GM12878 (cell line): ENCODE measurements around the gene EIF4ENIF1. TPM values are rescaled to one million over a fixed set of nuclear protein-coding genes. Genes with fewer than 3 reads are reported as not detected.

Experiments
- ATAC-seq: fragments of 200-7000 bp; cut with Tn5 transposase; 3 replicates; pipeline ENCODE4 v1.9.1; 2020; ENCODE audit warnings: mild to moderate bottlenecking, moderate library complexity
- BruUV-seq: library from RNA; stranded (reverse); fragments of 400-500 nt; replicated peaks from 2 replicates; lab custom pipeline; 2021; lab: Mats Ljungman, UMichigan
- CTCF ChIA-PET: fragments of 300-600 bp; sonication (Branson Sonifier 250); formaldehyde crosslinking; extraction: SDS; loops from one replicate; lab custom pipeline; 2021; ENCODE audit warnings: inconsistent platforms; lab: Yijun Ruan, JAX
- POLR2A ChIA-PET: fragments of 350-600 bp; formaldehyde crosslinking; extraction: SDS; loops from one replicate; lab custom pipeline; 2021; ENCODE audit warnings: inconsistent platforms; lab: Charles Lee
- RAD21 ChIA-PET: fragments of 300-600 bp; sonication (Branson Sonifier 250); formaldehyde crosslinking; loops from one replicate; lab custom pipeline; 2023; ENCODE audit warnings: antibody characterized with exemption; ENCODE audit not compliant: unreplicated experiment; lab: Charles Lee
- SMC1A ChIA-PET: fragments of 300-600 bp; sonication (Branson Sonifier 250); formaldehyde crosslinking; loops from one replicate; lab custom pipeline; 2023; ENCODE audit not compliant: unreplicated experiment, uncharacterized antibody; lab: Charles Lee
- DNase-seq: peaks from one replicate; pipeline ENCODE4 v3.0.0-alpha.2; 2011; ENCODE audit warnings: low read depth, low spot score
- FAIRE-seq: peaks from 3 replicates; lab custom pipeline; 2011; peaks lifted over from hg19 to GRCh38; lab: Jason Lieb, UNC
- H2AFZ ChIP-seq: 2 replicates; pipeline ENCODE4 v1.6.0; 2011; ENCODE audit warnings: low read depth, low read length, control low read depth; ENCODE audit not compliant: control insufficient read depth
- H3K27ac ChIP-seq: 2 replicates; pipeline ENCODE4 v1.5.1; 2011; ENCODE audit warnings: control low read depth; ENCODE audit not compliant: control insufficient read depth, insufficient read depth
- H3K27me3 ChIP-seq, 2 experiments: replicated peaks in 1 of 2; 2 replicates each; pipeline versions ENCODE4 v1.6.0 to v1.6.1; 2011; ENCODE audit warnings: low read length in 1 of 2; ENCODE audit not compliant: control insufficient read depth in 2 of 2, insufficient read depth in 2 of 2
- H3K36me3 ChIP-seq, 2 experiments: 2 replicates each; pipeline ENCODE4 v1.5.1; 2011; ENCODE audit warnings: low read length in 1 of 2; ENCODE audit not compliant: control insufficient read depth in 2 of 2, insufficient read depth in 2 of 2
- H3K4me1 ChIP-seq: 2 replicates; pipeline ENCODE4 v1.6.1; 2011; ENCODE audit warnings: mild to moderate bottlenecking, low read length, moderate library complexity, mixed read lengths; ENCODE audit not compliant: control insufficient read depth, insufficient read depth
- H3K4me2 ChIP-seq: 2 replicates; pipeline ENCODE4 v1.6.0; 2011; ENCODE audit warnings: control low read depth; ENCODE audit not compliant: control insufficient read depth, insufficient read depth
- H3K4me3 ChIP-seq: fragments of 200-600 bp; sonication (generic); 2 replicates; pipeline ENCODE4 v1.5.1; 2016
- H3K79me2 ChIP-seq: 2 replicates; pipeline ENCODE4 v1.6.0; 2011; ENCODE audit warnings: low read length; ENCODE audit not compliant: control insufficient read depth, insufficient read depth
- H3K9ac ChIP-seq: 2 replicates; pipeline ENCODE4 v1.8.0; 2011; ENCODE audit warnings: low read length, control low read depth, mixed read lengths; ENCODE audit not compliant: control insufficient read depth, insufficient read depth
- H3K9me3 ChIP-seq: replicated peaks from 3 replicates; pipeline ENCODE4 v1.5.1; 2011; ENCODE audit warnings: mild to moderate bottlenecking, low read length; ENCODE audit not compliant: control insufficient read depth, insufficient read depth
- H4K20me1 ChIP-seq: 2 replicates; pipeline ENCODE4 v1.6.0; 2011; ENCODE audit not compliant: control insufficient read depth, insufficient read depth
- ATF7 ChIP-seq: fragments of 450-650 bp; IDR thresholded peaks from 2 replicates; pipeline ENCODE4 v1.6.1; 2016; ENCODE audit warnings: low read depth, mild to moderate bottlenecking
- FOXM1 ChIP-seq: IDR thresholded peaks from 2 replicates; pipeline ENCODE4 v1.6.1; 2012; ENCODE audit warnings: low read depth, mild to moderate bottlenecking, inconsistent platforms, low read length, moderate library complexity
- HDAC6 ChIP-seq: fragments of 200-600 bp; sonication (generic); IDR thresholded peaks from one replicate; pipeline ENCODE4 v1.8.0; 2017; ENCODE audit warnings: antibody characterized with exemption; ENCODE audit not compliant: unreplicated experiment
- NFYB ChIP-seq: IDR thresholded peaks from 2 replicates; pipeline ENCODE4 v1.6.1; 2011; ENCODE audit warnings: low read depth, mild to moderate bottlenecking, low read length, improper control_type of control experiment, moderate library complexity; ENCODE audit not compliant: insufficient read depth
- NR2C1 ChIP-seq: fragments of 450-650 bp; IDR thresholded peaks from 2 replicates; pipeline ENCODE4 v1.6.1; 2017; ENCODE audit warnings: antibody characterized with exemption, mild to moderate bottlenecking, moderate library complexity
- POLR2AphosphoS5 ChIP-seq: IDR thresholded peaks from 2 replicates; pipeline ENCODE4 v1.6.1; 2011; ENCODE audit warnings: mild to moderate bottlenecking, low read length, inconsistent platforms
- RB1 ChIP-seq: fragments of 450-650 bp; formaldehyde crosslinking; IDR thresholded peaks from 2 replicates; pipeline ENCODE4 v1.6.1; 2017; ENCODE audit warnings: mild to moderate bottlenecking, borderline replicate concordance
- RELB ChIP-seq: fragments of 450-650 bp; IDR thresholded peaks from 2 replicates; pipeline ENCODE4 v1.6.1; 2017; ENCODE audit warnings: low read depth, mild to moderate bottlenecking, moderate library complexity
- REST ChIP-seq: IDR thresholded peaks from 2 replicates; pipeline ENCODE4 v1.6.1; 2012; ENCODE audit warnings: mild to moderate bottlenecking, low read depth, low read length
- SMARCA5 ChIP-seq: fragments of 450-650 bp; IDR thresholded peaks from 2 replicates; pipeline ENCODE4 v1.6.1; 2017; ENCODE audit warnings: mild to moderate bottlenecking
- SMC3 ChIP-seq: IDR thresholded peaks from 2 replicates; pipeline ENCODE4 v1.6.1; 2011; ENCODE audit warnings: low read length, improper control_type of control experiment, borderline replicate concordance
- ZNF384 ChIP-seq: IDR thresholded peaks from 2 replicates; pipeline ENCODE4 v1.6.1; 2012; ENCODE audit warnings: low read depth, mild to moderate bottlenecking, low read length, improper control_type of control experiment, borderline replicate concordance
- ZNF687 ChIP-seq: fragments of 450-650 bp; IDR thresholded peaks from 2 replicates; pipeline ENCODE4 v1.6.1; 2017; ENCODE audit warnings: mild to moderate bottlenecking, moderate library complexity
- WGBS: methylation state at CpG from one replicate; pipeline ENCODE4 v1.1.6; 2016; ENCODE audit warnings: low lambda C conversion rate; ENCODE audit not compliant: insufficient replicate concordance, insufficient coverage; ENCODE audit errors: missing lambda C conversion rate; 5-methylcytosine and 5-hydroxymethylcytosine counted together
- in situ Hi-C: fragments of 300-500 bp; cut with MboI; formaldehyde crosslinking; loops from 9 replicates; pipeline ENCODE4 v1.14.3; 2018; ENCODE audit warnings: mixed read lengths
- intact Hi-C: fragments of 100-400 bp; cut with micrococcal nuclease; formaldehyde crosslinking; loops from one replicate; pipeline ENCODE4 v1.14.2; 2022; ENCODE audit not compliant: unreplicated experiment
- polyA plus RNA-seq, 11 experiments: library from polyadenylated mRNA; depleted of rRNA in 4 of 11; unstranded in 6 of 11; stranded (reverse) in 5 of 11; fragments of >200 nt; fragmentation: Nextera tagmentation in 4 of 11; fragmentation: Illumina TruSeq in 1 of 11; extraction: Ambion mirVana in 4 of 11; extraction: Trizol in 1 of 11; gene quantifications; 1 replicate in 1 of 11; 2 replicates in 10 of 11; pipeline versions ENCODE4 v1.2.1 to v1.2.3, GENCODE V29; 2011 to 2016; ENCODE audit warnings: inconsistent platforms in 2 of 11, missing spikeins in 2 of 11, low read depth in 1 of 11
- total RNA-seq, 4 experiments: library from RNA; depleted of rRNA in 3 of 4; stranded (reverse); fragments of >200 nt in 3 of 4; fragmentation: Illumina TruSeq in 1 of 4; extraction: Trizol in 1 of 4; gene quantifications; 2 replicates each; pipeline versions ENCODE4 v1.2.1 to v1.2.3, GENCODE V29; 2013 to 2021
- TF ChIP-seq, protein P1 (sequence below): IDR thresholded peaks from 2 replicates; pipeline ENCODE4 v1.6.1; 2012; ENCODE audit warnings: low read length, inconsistent platforms

The EIF4ENIF1 gene
- total and polyA plus RNA-seq, 10 of the 15 experiments (the other 5 are each of a cell fraction or from before 2014, with no cell fraction given): 4.4 to 43.7 (median 24.4) TPM

DNA sequence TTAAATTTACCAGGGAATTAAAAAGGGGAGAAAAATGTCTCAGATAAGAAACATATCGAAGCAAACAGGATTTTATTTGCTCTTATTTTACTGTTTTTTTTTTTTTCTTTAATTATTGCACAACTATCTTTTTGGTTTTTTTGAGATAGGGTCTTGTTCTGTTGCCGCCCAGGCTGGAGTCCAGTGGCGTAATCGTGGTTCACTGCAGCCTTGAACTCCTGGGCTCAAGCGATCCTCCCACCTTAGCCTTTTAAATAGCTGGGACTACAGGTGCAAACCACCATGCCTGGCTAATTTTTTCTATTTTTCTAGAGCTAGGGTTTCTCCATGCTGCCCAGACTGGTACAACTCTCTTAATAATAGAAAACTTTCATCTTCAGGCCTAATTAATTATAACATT, 57.7 kb downstream of the EIF4ENIF1 start:
- Histone ChIP-seq H3K9me3 (no peaks in the 10 kb centered on the region), H3K27ac (no peak overlapping the region), H3K36me3 (peaks cover 27 to 42% of the 10 kb centered on the region in 2 experiments), H3K4me1 (no peaks in the 10 kb centered on the region), H3K27me3 (no peaks in the 10 kb centered on the region), H3K9ac (no peak overlapping the region), H3K4me2 (no peak overlapping the region), H3K4me3 (no peak overlapping the region), H4K20me1 (no peaks in the 10 kb centered on the region), H2AFZ (no peak overlapping the region), H3K79me2 (no peaks in the 10 kb centered on the region)
- DNase-seq: no peak
- intact Hi-C loops (no loop called here), in situ Hi-C loops (no loop called here)
- ATAC-seq: no peak
- SMC1A ChIA-PET: interaction anchor here (0.6 kb wide), 2 partner anchors 11 to 131 kb away, joined by 3 read pairs; no protein-coding TSS in a partner anchor
- no peak for FAIRE-seq
- BruUV-seq: no TSS peak
- RAD21 ChIA-PET: no interaction called here
- CTCF ChIA-PET: interaction anchor here (0.8 to 0.9 kb wide), 2 partner anchors 20 to 60 kb away, joined by 4 to 5 read pairs; no protein-coding TSS in a partner anchor
- POLR2A ChIA-PET: interaction anchor here (0.7 kb wide), 1 partner anchor 687 kb away, joined by 3 read pairs; no protein-coding TSS in a partner anchor
- WGBS: 97% methylated on average over 5 of the region's 5 CpGs
- TF ChIP-seq POLR2AphosphoS5: no peak
- TF ChIP-seq NFYB: no peak
- TF ChIP-seq HDAC6: no peak
- TF ChIP-seq REST: no peak
- TF ChIP-seq FOXM1: no peak
- no peak for TF ChIP-seq ATF7
- TF ChIP-seq, protein P1, sequence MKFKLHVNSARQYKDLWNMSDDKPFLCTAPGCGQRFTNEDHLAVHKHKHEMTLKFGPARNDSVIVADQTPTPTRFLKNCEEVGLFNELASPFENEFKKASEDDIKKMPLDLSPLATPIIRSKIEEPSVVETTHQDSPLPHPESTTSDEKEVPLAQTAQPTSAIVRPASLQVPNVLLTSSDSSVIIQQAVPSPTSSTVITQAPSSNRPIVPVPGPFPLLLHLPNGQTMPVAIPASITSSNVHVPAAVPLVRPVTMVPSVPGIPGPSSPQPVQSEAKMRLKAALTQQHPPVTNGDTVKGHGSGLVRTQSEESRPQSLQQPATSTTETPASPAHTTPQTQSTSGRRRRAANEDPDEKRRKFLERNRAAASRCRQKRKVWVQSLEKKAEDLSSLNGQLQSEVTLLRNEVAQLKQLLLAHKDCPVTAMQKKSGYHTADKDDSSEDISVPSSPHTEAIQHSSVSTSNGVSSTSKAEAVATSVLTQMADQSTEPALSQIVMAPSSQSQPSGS: no peak
- no peak for TF ChIP-seq RB1
- no peak for TF ChIP-seq NR2C1
- no peak for TF ChIP-seq SMARCA5
- TF ChIP-seq RELB: no peak
- no peak for TF ChIP-seq ZNF687
- no peak for TF ChIP-seq ZNF384
- no peak for TF ChIP-seq SMC3
